Endodermal cell (in vitro differentiated cells): ENCODE results near the gene BMP4. TPM values are rescaled to one million over a fixed set of nuclear protein-coding genes. Genes with fewer than 3 reads are reported as not detected.

Experiments used
- DNase-seq: peaks from one replicate; pipeline ENCODE4 v3.0.0-alpha.2; 2017
- H3K27ac ChIP-seq: 2 replicates; pipeline ENCODE4 v1.5.1; 2013; ENCODE audit warnings: mild to moderate bottlenecking, low read depth, low read length, moderate library complexity
- H3K27me3 ChIP-seq: 2 replicates; pipeline ENCODE4 v1.6.1; 2013; ENCODE audit warnings: mild to moderate bottlenecking, low read length, moderate library complexity; ENCODE audit not compliant: insufficient read depth, control insufficient read depth, poor library complexity, severe bottlenecking
- H3K36me3 ChIP-seq: 2 replicates; pipeline ENCODE4 v1.7.0; 2013; ENCODE audit warnings: mild to moderate bottlenecking, low read length, moderate library complexity; ENCODE audit not compliant: control insufficient read depth, insufficient read depth
- H3K4me1 ChIP-seq: one replicate; pipeline ENCODE4 v1.7.0; 2013; ENCODE audit warnings: low read length; ENCODE audit not compliant: control insufficient read depth, insufficient read depth
- H3K4me3 ChIP-seq: 2 replicates; pipeline ENCODE4 v1.5.1; 2013; ENCODE audit warnings: mild to moderate bottlenecking, low read length, moderate library complexity
- H3K9ac ChIP-seq: 2 replicates; pipeline ENCODE4 v1.6.1; 2013; ENCODE audit warnings: mild to moderate bottlenecking, low read length, moderate library complexity; ENCODE audit not compliant: poor library complexity, severe bottlenecking; ENCODE audit errors: extremely low read depth
- H3K9me3 ChIP-seq: 2 replicates; pipeline ENCODE4 v1.6.1; 2013; ENCODE audit warnings: mild to moderate bottlenecking, low read length, moderate library complexity; ENCODE audit not compliant: control insufficient read depth
- H3K27ac Mint-ChIP-seq: 2 replicates; pipeline ENCODE4 v1.8.0; 2020; ENCODE audit warnings: mixed read lengths
- H3K27me3 Mint-ChIP-seq: 2 replicates; pipeline ENCODE4 v1.8.0; 2021; ENCODE audit warnings: mild to moderate bottlenecking, mixed read lengths; ENCODE audit not compliant: insufficient read depth
- H3K36me3 Mint-ChIP-seq: 2 replicates; pipeline ENCODE4 v1.8.0; 2020; ENCODE audit warnings: low read depth, mixed read lengths
- H3K4me1 Mint-ChIP-seq: 2 replicates; pipeline ENCODE4 v1.8.0; 2020; ENCODE audit warnings: mixed read lengths
- H3K4me3 Mint-ChIP-seq: 2 replicates; pipeline ENCODE4 v1.8.0; 2020; ENCODE audit warnings: mild to moderate bottlenecking, moderate library complexity, mixed read lengths
- H3K9me3 Mint-ChIP-seq: 2 replicates; pipeline ENCODE4 v1.8.0; 2020; ENCODE audit warnings: mild to moderate bottlenecking, mixed read lengths
- WGBS, 2 experiments: methylation state at CpG; one replicate each; pipeline versions ENCODE4 v1.1.5 to v1.1.7; 2013; ENCODE audit warnings: missing lambda C conversion rate in 2 of 2, mixed read lengths in 1 of 2; ENCODE audit not compliant: insufficient coverage in 1 of 2, insufficient read length in 1 of 2; 5-methylcytosine and 5-hydroxymethylcytosine counted together
- total RNA-seq, 2 donors: library from RNA; stranded (reverse); fragmentation: NEBNext Ultra II Directional in 1 of 2; extraction: Animal tissue kit (Norgen Biotek cat#: 25700) in 1 of 2; gene quantifications; 2 replicates in 1 of 2; 3 replicates in 1 of 2; pipeline ENCODE4 v1.2.1, GENCODE V29; 2021
- TF ChIP-seq, protein P1 (sequence below): fragments of 200-600 bp; sonication (generic); conservative IDR thresholded peaks from 2 replicates; pipeline ENCODE4 v1.5.0; 2021; ENCODE audit warnings: antibody characterized with exemption, mild to moderate bottlenecking

Gene BMP4
- total RNA-seq, 2 donors from 2014 or later = 13.0 to 19.9 TPM

DNA sequence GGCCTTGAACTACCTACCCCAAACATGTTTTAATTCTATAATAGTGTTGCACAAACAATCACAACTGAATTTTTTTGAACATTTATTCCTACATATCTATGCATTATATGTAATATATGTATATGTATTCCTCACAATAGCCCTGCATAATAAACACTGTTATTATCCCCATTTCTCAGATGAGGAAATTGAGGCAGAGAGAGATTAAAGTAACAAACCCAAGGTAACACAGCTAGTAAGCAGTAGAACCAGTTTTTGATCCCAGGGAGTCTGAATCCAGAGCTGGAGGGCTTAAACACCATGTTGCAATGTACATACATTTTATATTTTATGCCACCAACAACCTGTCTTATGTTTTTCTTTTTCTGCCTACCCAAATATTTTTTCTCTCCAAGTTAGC, 26.5 kb upstream of the BMP4 start:
- no peak overlapping the region for H3K9ac ChIP-seq
- no peaks in the 10 kb centered on the region for H3K4me1 ChIP-seq
- no peak overlapping the region for H3K4me3 ChIP-seq
- peaks cover 33% of the 10 kb centered on the region for H3K9me3 ChIP-seq
- no peak overlapping the region for H3K4me3 Mint-ChIP-seq
- no peaks in the 10 kb centered on the region for H3K27me3 ChIP-seq
- H3K36me3 Mint-ChIP-seq = peaks cover 18% of the 10 kb centered on the region
- H3K27ac ChIP-seq = no peak overlapping the region
- no peaks in the 10 kb centered on the region for H3K36me3 ChIP-seq
- H3K9me3 Mint-ChIP-seq = peaks cover 46% of the 10 kb centered on the region
- no peak for DNase-seq
- TF ChIP-seq, protein P1, sequence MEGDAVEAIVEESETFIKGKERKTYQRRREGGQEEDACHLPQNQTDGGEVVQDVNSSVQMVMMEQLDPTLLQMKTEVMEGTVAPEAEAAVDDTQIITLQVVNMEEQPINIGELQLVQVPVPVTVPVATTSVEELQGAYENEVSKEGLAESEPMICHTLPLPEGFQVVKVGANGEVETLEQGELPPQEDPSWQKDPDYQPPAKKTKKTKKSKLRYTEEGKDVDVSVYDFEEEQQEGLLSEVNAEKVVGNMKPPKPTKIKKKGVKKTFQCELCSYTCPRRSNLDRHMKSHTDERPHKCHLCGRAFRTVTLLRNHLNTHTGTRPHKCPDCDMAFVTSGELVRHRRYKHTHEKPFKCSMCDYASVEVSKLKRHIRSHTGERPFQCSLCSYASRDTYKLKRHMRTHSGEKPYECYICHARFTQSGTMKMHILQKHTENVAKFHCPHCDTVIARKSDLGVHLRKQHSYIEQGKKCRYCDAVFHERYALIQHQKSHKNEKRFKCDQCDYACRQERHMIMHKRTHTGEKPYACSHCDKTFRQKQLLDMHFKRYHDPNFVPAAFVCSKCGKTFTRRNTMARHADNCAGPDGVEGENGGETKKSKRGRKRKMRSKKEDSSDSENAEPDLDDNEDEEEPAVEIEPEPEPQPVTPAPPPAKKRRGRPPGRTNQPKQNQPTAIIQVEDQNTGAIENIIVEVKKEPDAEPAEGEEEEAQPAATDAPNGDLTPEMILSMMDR = no peak
- peaks cover 27% of the 10 kb centered on the region for H3K4me1 Mint-ChIP-seq
- no peak overlapping the region for H3K27ac Mint-ChIP-seq
- H3K27me3 Mint-ChIP-seq = peaks cover 15% of the 10 kb centered on the region

DNA sequence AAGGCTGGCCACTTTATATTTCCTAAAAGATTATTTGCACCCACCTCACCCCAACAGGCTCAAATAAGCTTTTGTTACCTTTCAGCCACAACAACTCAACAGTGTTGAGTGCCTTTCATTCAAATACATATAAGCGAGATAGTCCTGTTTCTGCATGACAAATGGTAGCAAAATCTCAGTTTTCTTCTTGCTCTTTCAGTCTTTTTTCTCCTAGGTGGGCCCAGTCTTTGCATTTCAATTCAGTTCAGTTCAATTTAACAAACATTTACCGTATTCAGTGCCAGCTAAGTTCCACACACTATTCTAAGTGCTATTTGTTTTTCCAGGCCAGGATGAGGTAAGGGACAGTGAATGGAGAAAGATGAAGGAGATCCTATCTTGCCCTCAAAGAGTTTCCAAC, 25.9 kb upstream of the BMP4 start:
- DNase-seq = no peak
- no peak overlapping the region for H3K27ac ChIP-seq
- no peak overlapping the region for H3K9ac ChIP-seq
- 46 to 58% methylated on average over 1 to 2 of the region's 2 CpGs for WGBS, 2 experiments
- H3K27ac Mint-ChIP-seq = no peak overlapping the region
- H3K4me1 ChIP-seq = no peaks in the 10 kb centered on the region
- no peak overlapping the region for H3K4me3 Mint-ChIP-seq
- no peak overlapping the region for H3K4me3 ChIP-seq
- H3K36me3 Mint-ChIP-seq = peaks cover 18% of the 10 kb centered on the region
- no peaks in the 10 kb centered on the region for H3K36me3 ChIP-seq
- H3K27me3 ChIP-seq = no peaks in the 10 kb centered on the region
- TF ChIP-seq, protein P1 = no peak
- H3K9me3 ChIP-seq = peaks cover 33% of the 10 kb centered on the region
- H3K4me1 Mint-ChIP-seq = peaks cover 27% of the 10 kb centered on the region
- H3K27me3 Mint-ChIP-seq = peaks cover 15% of the 10 kb centered on the region
- H3K9me3 Mint-ChIP-seq = peaks cover 41% of the 10 kb centered on the region

DNA sequence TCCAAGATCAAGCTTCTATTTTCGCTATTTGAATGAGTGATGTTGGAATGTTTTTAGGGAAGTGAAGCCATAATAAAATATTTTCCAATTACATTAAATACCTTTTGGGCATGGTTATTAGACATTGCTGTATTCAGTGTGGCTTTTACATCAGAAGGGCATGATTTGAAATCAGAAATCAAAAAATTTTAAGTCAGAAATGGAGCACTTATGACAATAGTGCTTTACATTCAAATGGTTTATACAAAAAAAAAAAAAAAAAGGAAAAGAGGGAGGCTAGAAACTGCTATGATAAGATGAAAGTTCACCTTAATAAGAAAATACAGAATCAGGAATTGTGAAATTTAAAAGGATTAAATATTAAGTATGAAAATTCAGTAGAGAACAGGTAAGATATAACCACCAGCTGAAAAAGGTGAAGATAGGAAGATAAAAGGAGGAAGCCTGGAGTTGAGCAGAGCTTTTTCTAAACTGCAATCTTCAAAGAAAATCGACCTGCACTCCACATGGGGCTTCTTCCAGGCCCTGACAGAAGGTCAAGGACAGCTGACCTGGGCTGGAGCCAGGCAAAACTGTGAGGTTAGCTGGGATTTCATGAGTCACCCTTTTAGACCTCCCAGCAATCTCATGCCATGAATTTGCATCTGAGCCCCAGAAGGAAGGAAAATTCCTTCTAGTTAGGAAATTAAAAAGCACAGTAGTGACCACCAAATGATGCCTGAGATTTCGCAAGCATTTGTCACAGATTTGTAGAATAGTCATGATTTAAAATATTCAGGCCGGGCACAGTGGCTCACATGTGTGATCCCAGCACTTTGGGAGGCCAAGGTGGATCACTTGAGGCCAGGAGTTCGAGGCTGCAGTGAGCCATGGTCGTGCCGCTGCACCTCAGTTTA, 23.4 kb upstream of the BMP4 start:
- Histone ChIP-seq H3K9me3 (peaks cover 12% of the 10 kb centered on the region), H3K4me1 (no peaks in the 10 kb centered on the region), H3K4me3 (no peak overlapping the region), H3K36me3 (no peaks in the 10 kb centered on the region), H3K27me3 (no peaks in the 10 kb centered on the region), H3K9ac (no peak overlapping the region), H3K27ac (no peak overlapping the region)
- H3K4me3 Mint-ChIP-seq = no peak overlapping the region
- WGBS, 2 experiments = 69 to 75% methylated on average over 6 of the region's 7 CpGs
- peaks cover 7% of the 10 kb centered on the region for H3K36me3 Mint-ChIP-seq
- no peak overlapping the region for H3K27ac Mint-ChIP-seq
- H3K9me3 Mint-ChIP-seq = peaks cover 17% of the 10 kb centered on the region
- DNase-seq = peak; percentile 82
- peaks cover 18% of the 10 kb centered on the region for H3K27me3 Mint-ChIP-seq
- H3K4me1 Mint-ChIP-seq = peaks cover 29% of the 10 kb centered on the region
- TF ChIP-seq, protein P1 = no peak
